Measurements from ENCODE around the gene SRPK3.

The SRPK3 gene

DNA sequence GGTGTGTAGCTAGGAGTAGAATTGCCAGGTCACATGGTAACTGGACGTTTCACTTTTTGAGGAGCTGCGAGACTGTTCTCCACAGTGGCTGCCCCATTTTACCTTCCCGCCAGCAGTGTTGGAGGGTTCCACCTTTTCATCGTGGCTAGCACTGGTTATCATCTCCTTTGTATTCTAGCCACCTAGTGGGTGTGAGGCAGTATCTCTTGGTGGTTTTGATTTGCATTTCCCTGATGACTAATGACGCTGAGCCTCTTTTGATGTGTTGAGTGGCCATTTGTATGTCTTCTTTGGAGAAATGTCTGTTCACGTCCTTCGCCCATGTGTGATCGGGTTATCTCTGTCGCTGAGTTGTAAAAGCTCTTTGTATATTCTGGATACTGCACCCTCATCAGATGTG lies 45.6 kb upstream of the SRPK3 start:
- no peak for TF ChIP-seq CTCF (conservative IDR thresholded peaks at IDR 0.05; ENCODE audit: control insufficient read depth, insufficient read depth, low read depth, low read length)

DNA sequence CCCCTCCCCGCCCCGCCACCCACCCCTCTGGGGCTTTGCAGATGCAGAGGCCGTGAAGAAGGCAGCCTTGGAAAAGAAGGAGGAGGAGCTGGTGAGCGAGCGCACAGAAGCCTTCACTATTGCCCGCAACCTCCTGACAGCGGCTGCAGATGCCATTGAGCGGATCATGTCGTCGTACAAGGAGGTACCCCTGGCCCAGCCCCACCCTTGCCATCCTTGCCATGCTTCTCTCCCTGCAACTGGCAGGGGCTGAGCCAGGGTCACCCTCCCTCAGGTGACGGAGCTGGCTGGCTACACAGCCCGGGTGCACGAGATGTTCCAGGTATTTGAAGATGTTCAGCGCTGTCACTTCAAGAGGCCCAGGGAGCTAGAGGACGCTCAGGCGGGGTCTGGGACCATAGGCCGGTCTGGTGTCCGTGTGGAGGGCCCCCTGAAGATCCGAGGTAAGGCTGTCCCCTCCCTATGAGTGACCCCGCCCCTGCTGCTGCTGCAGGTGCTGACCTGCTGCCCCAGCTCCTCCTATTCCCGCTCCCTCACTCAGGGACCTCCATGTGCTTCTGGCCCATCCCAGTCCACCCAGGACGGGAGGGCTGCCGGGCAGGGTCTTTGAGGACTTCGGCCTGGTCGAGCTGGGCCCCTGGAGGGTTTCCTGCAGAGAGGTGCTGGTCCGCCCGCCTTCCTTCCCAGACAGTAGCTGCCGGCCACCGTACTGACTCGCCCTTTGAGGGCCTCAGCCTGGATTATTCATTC lies 44.6 kb upstream of the SRPK3 start:
- H3K4me3 ChIP-seq (ENCODE audit: control insufficient read depth, low read depth, low read length) = no peak overlapping the region
- DNase-seq (ENCODE audit: low read depth) = no peak
- TF ChIP-seq CTCF (conservative IDR thresholded peaks at IDR 0.05; ENCODE audit: control insufficient read depth, insufficient read depth, low read depth, low read length) = no peak

More for the DNA sequence above, 45.6 kb upstream of the SRPK3 start:
- DNase-seq (ENCODE audit: low read depth) = no peak
- H3K4me3 ChIP-seq (ENCODE audit: control insufficient read depth, low read depth, low read length) = no peak overlapping the region

GRCh38 chrX:153736871-153737441 lies 43.9 kb upstream of the SRPK3 start:
- DNase-seq (ENCODE audit: low read depth) = no peak
- TF ChIP-seq CTCF (conservative IDR thresholded peaks at IDR 0.05; ENCODE audit: control insufficient read depth, insufficient read depth, low read depth, low read length) = no peak
- H3K4me3 ChIP-seq (ENCODE audit: control insufficient read depth, low read depth, low read length) = no peak overlapping the region

DNA sequence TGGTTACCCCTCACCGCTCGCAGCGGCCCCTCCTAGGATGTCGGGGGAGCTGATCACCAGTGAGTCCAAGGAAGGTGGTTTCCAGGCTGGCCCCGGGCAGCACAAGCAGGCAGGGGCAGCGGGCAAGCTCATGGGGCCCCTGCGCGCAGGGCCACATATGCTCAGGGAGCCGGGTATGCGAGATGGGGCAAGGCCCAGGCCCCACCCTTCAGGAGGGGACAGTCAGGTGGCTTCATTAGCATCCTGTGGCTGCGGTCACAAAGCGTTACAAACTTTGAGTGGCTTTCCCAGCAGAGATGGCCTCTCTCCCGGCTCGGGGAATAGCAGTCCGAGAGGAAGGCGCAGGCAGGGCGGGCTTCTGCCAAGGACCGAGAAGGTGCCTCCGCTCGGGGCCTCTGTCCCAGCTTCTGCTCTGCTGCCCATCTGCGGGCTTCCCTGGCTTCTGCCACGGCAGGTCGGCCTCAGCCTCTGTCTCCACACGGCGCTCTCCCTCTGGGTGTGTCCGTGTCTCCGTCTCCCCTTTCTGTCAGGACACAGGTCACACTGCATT lies 42.7 kb upstream of the SRPK3 start:
- DNase-seq (ENCODE audit: low read depth) = no peak
- no peak overlapping the region for H3K4me3 ChIP-seq (ENCODE audit: control insufficient read depth, low read depth, low read length)
- no peak for TF ChIP-seq CTCF (conservative IDR thresholded peaks at IDR 0.05; ENCODE audit: control insufficient read depth, insufficient read depth, low read depth, low read length)

DNA sequence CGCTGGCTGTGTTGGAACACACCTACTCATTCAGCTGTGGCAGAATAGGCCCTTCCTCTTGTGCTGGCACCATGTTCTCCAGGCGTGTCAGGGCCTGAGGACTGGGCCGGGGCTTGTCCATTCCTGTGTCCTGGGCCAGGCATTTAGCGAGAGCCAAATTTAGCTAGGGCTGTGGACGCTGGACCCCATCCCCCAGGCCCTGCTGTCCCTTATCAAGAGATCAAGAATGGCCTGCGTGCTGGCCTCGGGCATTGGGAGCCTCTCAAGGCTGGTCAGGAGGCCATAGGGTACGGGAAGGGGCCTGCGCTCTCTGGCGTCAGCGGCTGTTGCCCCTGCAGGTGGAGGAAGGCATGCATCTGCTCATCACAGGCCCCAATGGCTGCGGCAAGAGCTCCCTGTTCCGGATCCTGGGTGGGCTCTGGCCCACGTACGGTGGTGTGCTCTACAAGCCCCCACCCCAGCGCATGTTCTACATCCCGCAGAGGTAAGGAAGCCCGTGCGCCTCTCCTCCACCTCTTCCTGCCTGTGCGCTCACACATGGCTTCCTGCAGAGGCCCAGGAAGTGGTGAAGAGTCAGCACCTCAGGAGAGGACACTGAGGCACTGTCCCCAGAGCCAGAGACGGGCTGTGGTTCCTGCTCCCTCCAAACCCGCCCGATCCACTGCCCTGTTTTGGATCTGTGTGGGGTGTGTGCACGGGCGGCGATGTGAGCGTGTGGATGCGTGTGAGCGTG lies 40.9 kb upstream of the SRPK3 start:
- no peak overlapping the region for H3K4me3 ChIP-seq (ENCODE audit: control insufficient read depth, low read depth, low read length)
- no peak for DNase-seq (ENCODE audit: low read depth)
- no peak for TF ChIP-seq CTCF (conservative IDR thresholded peaks at IDR 0.05; ENCODE audit: control insufficient read depth, insufficient read depth, low read depth, low read length)

- no peak overlapping the region for H3K4me3 ChIP-seq (ENCODE audit: control insufficient read depth, low read depth, low read length)
- TF ChIP-seq CTCF (conservative IDR thresholded peaks at IDR 0.05; ENCODE audit: control insufficient read depth, insufficient read depth, low read depth, low read length) = no peak
- no peak for DNase-seq (ENCODE audit: low read depth)
These were observed 40.1 kb upstream of the SRPK3 start for GRCh38 chrX:153740631-153741222.

Measured in fibroblast of mammary gland (primary cell).